Keratinocyte (primary cell): ENCODE measurements around the gene TLCD1.

Source experiments
- CTCF ChIP-seq, 3 experiments: IDR thresholded peaks in 1 of 3; conservative IDR thresholded peaks in 1 of 3; optimal IDR thresholded peaks in 1 of 3; 2 replicates in 2 of 3; 3 replicates in 1 of 3; pipeline versions ENCODE3 to v1.5.1; 2011; ENCODE audit warnings: low read length in 3 of 3, mild to moderate bottlenecking in 3 of 3, moderate library complexity in 2 of 3, control low read depth in 1 of 3, inconsistent platforms in 1 of 3; ENCODE audit not compliant: insufficient read depth in 2 of 3; ENCODE audit errors: extremely low read depth in 1 of 3
- EZH2 ChIP-seq: IDR thresholded peaks from one replicate; pipeline ENCODE4 v1.6.1; 2012; ENCODE audit warnings: inconsistent platforms, mild to moderate bottlenecking, low read length, moderate library complexity

- TF ChIP-seq CTCF (optimal IDR thresholded peaks at IDR 0.05 in 1 of 3, IDR thresholded peaks at IDR 0.05 in 1 of 3, conservative IDR thresholded peaks at IDR 0.05 in 1 of 3; ENCODE audit: extremely low read depth in 1 of 3, insufficient read depth in 2 of 3, low read length in 3 of 3) (no peak), EZH2 (no peak)
Observed at GRCh38 chr17:28705728-28706334, 20.2 kb downstream of the TLCD1 start.
